Right renal pelvis (tissue), 4 donors: Measurements from ENCODE around the gene CLDND2. TPM values are rescaled to one million over a fixed set of nuclear protein-coding genes. Genes with fewer than 3 reads are reported as not detected.
"Not testable (repeated sequence)": the region's sequence is repeated elsewhere in the genome, so short reads cannot be mapped to it uniquely, and the experiment has no call there.

Source experiments
- DNase-seq, 4 donors: peaks; one replicate each; pipeline ENCODE4 v3.0.0-alpha.2; 2013; ENCODE audit warnings: low read depth in 4 of 4, low spot score in 3 of 4, missing footprints in 1 of 4
- polyA plus RNA-seq, 4 donors: library from polyadenylated mRNA; unstranded; fragments of 120-200 nt; gene quantifications; one replicate each; pipeline ENCODE4 v1.2.1, GENCODE V29; 2013; ENCODE audit not compliant: insufficient read length in 4 of 4

CLDND2 gene
- 1 to 10 TPM; 1.3 to 1.9 (median 1.6) TPM for polyA plus RNA-seq

GRCh38 chr19:51368366-51369282 lies at the start of gene CLDND2:
Gene CLDND2, minus strand, starts transcription at chr19:51369003. Its CDS starts 426 bp downstream, at chr19:51368577.
- no peak for DNase-seq

GRCh38 chr19:51417810-51418157 lies 49.0 kb upstream of the CLDND2 start:
- DNase-seq, result no peak

- no peak for DNase-seq
These were observed 48.5 kb upstream of the CLDND2 start, which contains the start of gene SIGLEC10 for GRCh38 chr19:51417107-51417809. Gene SIGLEC10, minus strand, starts transcription at chr19:51417642. Its CDS starts 61 bp downstream, at chr19:51417581.

GRCh38 chr19:51416422-51416821 lies 47.6 kb upstream of the CLDND2 start:
- DNase-seq, result not testable (repeated sequence)

- no peak for DNase-seq
These were observed 46.4 kb upstream of the CLDND2 start for GRCh38 chr19:51415187-51415586.

- no peak for DNase-seq
These were observed 42.3 kb upstream of the CLDND2 start for GRCh38 chr19:51410950-51411748.

GRCh38 chr19:51407511-51408131 lies 38.8 kb upstream of the CLDND2 start:
- DNase-seq, result no peak

- DNase-seq, result no peak
These were observed 33.3 kb upstream of the CLDND2 start for GRCh38 chr19:51402117-51402516.

- not testable (repeated sequence) for DNase-seq
These were observed 31.1 kb upstream of the CLDND2 start for GRCh38 chr19:51399936-51400335.

- DNase-seq, result no peak
These were observed 30.4 kb upstream of the CLDND2 start for GRCh38 chr19:51399231-51399630.

GRCh38 chr19:51398096-51398704 lies 29.4 kb upstream of the CLDND2 start:
- DNase-seq, result no peak

GRCh38 chr19:51397453-51397852 lies 28.6 kb upstream of the CLDND2 start:
- not testable (repeated sequence) for DNase-seq

GRCh38 chr19:51396175-51396574 lies 27.4 kb upstream of the CLDND2 start:
- DNase-seq, result no peak

- peak; percentile 89 to 97 (median 96) for DNase-seq
These were observed 25.4 kb upstream of the CLDND2 start for GRCh38 chr19:51394050-51394836.

GRCh38 chr19:51392701-51393100 lies 23.9 kb upstream of the CLDND2 start:
- no peak for DNase-seq

- no peak for DNase-seq
These were observed 22.3 kb upstream of the CLDND2 start for GRCh38 chr19:51391073-51391611.

- DNase-seq, result no peak
These were observed 20.3 kb upstream of the CLDND2 start for GRCh38 chr19:51389143-51389542.

- no peak for DNase-seq
These were observed 19.2 kb upstream of the CLDND2 start, which contains the start of gene LIM2 for GRCh38 chr19:51387924-51388389. Gene LIM2, minus strand, starts transcription at chr19:51387974. Its CDS starts 531 bp downstream, at chr19:51387443.
